ENCODE measurements around the gene NUTF2.

DNA sequence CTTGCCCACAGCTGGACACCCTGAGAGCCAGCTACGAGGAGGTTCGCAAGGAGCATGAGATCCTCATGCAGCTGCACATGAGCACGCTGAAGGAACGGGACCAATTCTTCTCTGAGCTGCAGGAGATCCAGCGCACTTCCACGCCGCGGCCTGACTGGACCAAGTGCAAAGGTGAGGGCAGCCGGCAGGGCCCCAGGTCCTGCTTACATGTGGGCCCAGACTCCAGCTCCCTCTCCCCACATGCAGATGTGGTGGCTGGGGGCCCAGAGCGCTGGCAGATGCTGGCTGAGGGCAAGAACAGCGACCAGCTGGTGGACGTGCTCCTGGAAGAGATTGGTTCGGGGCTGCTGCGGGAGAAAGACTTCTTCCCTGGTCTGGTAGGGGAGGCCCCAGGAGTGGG is 20.8 kb upstream of the NUTF2 start:
- TF ChIP-seq, protein P1, sequence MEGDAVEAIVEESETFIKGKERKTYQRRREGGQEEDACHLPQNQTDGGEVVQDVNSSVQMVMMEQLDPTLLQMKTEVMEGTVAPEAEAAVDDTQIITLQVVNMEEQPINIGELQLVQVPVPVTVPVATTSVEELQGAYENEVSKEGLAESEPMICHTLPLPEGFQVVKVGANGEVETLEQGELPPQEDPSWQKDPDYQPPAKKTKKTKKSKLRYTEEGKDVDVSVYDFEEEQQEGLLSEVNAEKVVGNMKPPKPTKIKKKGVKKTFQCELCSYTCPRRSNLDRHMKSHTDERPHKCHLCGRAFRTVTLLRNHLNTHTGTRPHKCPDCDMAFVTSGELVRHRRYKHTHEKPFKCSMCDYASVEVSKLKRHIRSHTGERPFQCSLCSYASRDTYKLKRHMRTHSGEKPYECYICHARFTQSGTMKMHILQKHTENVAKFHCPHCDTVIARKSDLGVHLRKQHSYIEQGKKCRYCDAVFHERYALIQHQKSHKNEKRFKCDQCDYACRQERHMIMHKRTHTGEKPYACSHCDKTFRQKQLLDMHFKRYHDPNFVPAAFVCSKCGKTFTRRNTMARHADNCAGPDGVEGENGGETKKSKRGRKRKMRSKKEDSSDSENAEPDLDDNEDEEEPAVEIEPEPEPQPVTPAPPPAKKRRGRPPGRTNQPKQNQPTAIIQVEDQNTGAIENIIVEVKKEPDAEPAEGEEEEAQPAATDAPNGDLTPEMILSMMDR (IDR thresholded peaks at IDR 0.05): no peak
- TF ChIP-seq POLR2A (IDR thresholded peaks at IDR 0.05): no peak

Measured in Peyer's patch (tissue), 4 donors.